GM20000 (cell line): ENCODE data around the gene PARP3.
"Not testable (repeated sequence)": the region's sequence is repeated elsewhere in the genome, so short reads cannot be mapped to it uniquely, and the experiment has no call there.

ENCODE experiments used
- DNase-seq: peaks from one replicate; pipeline ENCODE4 v3.0.0; 2012; ENCODE audit warnings: low spot score
- CTCF ChIP-seq: IDR thresholded peaks from 2 replicates; pipeline ENCODE4 v1.5.1; 2012; ENCODE audit warnings: mild to moderate bottlenecking, control low read depth; ENCODE audit errors: extremely low read depth, missing control alignments

Gene PARP3

DNA sequence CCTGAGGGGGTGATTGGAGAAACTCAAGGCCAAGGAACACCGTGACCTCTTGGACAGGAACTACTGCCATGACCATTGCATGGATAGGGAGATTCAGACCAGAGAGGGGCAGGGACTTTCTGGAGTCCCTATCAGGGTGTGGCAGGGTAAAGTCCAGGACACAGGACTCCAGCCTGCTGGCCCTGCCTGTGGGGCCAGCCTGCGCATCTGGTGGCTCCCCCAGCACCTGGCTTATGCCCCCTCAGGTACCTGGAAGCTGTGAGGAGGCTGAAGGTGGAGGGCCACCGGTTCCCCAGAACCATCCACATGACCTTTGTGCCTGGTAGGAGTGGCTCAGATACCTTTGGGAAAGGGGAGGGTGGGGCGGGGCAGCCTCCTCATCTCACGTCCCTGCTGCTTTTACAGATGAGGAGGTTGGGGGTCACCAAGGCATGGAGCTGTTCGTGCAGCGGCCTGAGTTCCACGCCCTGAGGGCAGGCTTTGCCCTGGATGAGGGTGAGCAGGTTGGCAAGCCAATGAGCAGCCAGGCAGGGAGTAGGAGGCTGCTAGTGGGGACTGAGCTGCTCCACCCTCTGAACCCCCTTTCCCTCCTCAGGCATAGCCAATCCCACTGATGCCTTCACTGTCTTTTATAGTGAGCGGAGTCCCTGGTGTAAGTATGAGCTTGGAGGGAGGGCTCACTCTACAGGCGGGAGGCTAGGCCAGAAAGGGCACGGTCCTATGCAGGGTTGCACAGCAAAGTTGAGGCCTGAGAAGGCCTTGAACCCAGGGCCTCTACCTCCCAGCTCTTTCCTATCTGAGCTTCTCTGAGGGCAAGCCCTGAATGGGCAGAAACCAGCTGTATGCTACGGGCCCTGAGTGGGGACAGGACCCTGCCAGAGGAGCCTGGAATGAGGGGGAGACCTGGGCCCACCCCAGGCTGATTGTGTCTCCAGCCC lies 44.1 kb downstream of the PARP3 start:
- no peak for TF ChIP-seq CTCF
- no peak for DNase-seq

- no peak for DNase-seq
- no peak for TF ChIP-seq CTCF
Observed at GRCh38 chr3:51987568-51987967, 45.4 kb downstream of the PARP3 start.

GRCh38 chr3:51988286-51989146 lies 46.4 kb downstream of the PARP3 start:
- TF ChIP-seq CTCF, result no peak
- no peak for DNase-seq

DNA sequence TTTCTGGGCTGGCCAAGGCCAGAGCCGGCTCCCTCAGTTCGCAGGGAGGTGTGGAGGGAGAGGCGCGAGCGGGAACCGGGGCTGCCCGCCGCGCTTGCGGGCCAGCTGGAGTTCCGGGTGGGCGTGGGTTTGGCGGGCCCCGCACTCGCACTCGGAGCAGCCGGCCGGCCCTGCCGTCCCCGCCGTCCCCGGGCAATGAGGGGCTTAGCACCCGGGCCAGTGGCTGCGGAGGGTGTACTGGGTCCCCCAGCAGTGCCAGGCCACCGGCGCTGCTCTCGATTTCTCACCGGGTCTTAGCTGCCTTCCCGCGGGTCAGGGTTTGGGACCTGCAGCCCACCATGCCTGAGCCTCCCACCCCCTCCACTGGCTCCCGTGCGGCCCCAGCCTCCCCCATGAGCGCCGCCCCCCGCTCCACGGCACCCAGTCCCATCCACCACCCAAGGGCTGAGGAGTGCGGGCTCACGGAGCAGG lies 48.4 kb downstream of the PARP3 start:
- not testable (repeated sequence) for DNase-seq

GRCh38 chr3:51992017-51992682 lies 50.0 kb downstream of the PARP3 start:
- no peak for DNase-seq
- TF ChIP-seq CTCF, result no peak

GRCh38 chr3:51993657-51994056 lies 51.5 kb downstream of the PARP3 start:
- not testable (repeated sequence) for DNase-seq

GRCh38 chr3:51994530-51994929 lies 52.4 kb downstream of the PARP3 start:
- no peak for TF ChIP-seq CTCF
- DNase-seq, result no peak
